Measurements from ENCODE around the gene POTEF. TPM values are rescaled to one million over a fixed set of nuclear protein-coding genes. Genes with fewer than 3 reads are reported as not detected.
A peak's percentile ranks its signal among the peaks of the same experiment; 100 is the strongest.
"Not testable (repeated sequence)": the region's sequence is repeated elsewhere in the genome, so short reads cannot be mapped to it uniquely, and the experiment has no call there.

Gene POTEF
- not detected in 2 replicates for total RNA-seq

GRCh38 chr2:130129120-130129829, at the start of gene POTEF:
Gene POTEF, minus strand, starts transcription at chr2:130129222. Its CDS starts 8,707 bp downstream, at chr2:130120515.
- not testable (repeated sequence) for H3K27me3 ChIP-seq (ENCODE audit: control insufficient read depth, insufficient read depth, low read length); H3K4me3 ChIP-seq (ENCODE audit: low read depth, low read length); FAIRE-seq; H3K36me3 ChIP-seq (ENCODE audit: control insufficient read depth, insufficient read depth, low read length); DNase-seq (ENCODE audit: low read depth)

GRCh38 chr2:130174866-130175265, 45.8 kb upstream of the POTEF start:
- H3K27me3 ChIP-seq (ENCODE audit: control insufficient read depth, insufficient read depth, low read length); H3K36me3 ChIP-seq (ENCODE audit: control insufficient read depth, insufficient read depth, low read length); DNase-seq (ENCODE audit: low read depth); H3K4me3 ChIP-seq (ENCODE audit: low read depth, low read length): not testable (repeated sequence)
- peak; percentile 86 for FAIRE-seq

GRCh38 chr2:130169896-130170295, 40.9 kb upstream of the POTEF start:
- H3K36me3 ChIP-seq (ENCODE audit: control insufficient read depth, insufficient read depth, low read length) = peaks cover 8% of the 10 kb centered on the region
- TF ChIP-seq CTCF (IDR thresholded peaks at IDR 0.05; ENCODE audit: insufficient read depth, low read length, severe bottlenecking) = no peak
- no peak overlapping the region for H3K4me3 ChIP-seq (ENCODE audit: low read depth, low read length)
- no peaks in the 10 kb centered on the region for H3K27me3 ChIP-seq (ENCODE audit: control insufficient read depth, insufficient read depth, low read length)
- DNase-seq (ENCODE audit: low read depth) = no peak
- FAIRE-seq = no peak

- H3K27me3 ChIP-seq (ENCODE audit: control insufficient read depth, insufficient read depth, low read length); DNase-seq (ENCODE audit: low read depth); H3K4me3 ChIP-seq (ENCODE audit: low read depth, low read length); FAIRE-seq; H3K36me3 ChIP-seq (ENCODE audit: control insufficient read depth, insufficient read depth, low read length): not testable (repeated sequence)
Observed at GRCh38 chr2:130169163-130169562, 40.1 kb upstream of the POTEF start.

- DNase-seq (ENCODE audit: low read depth); FAIRE-seq; H3K4me3 ChIP-seq (ENCODE audit: low read depth, low read length); H3K36me3 ChIP-seq (ENCODE audit: control insufficient read depth, insufficient read depth, low read length); H3K27me3 ChIP-seq (ENCODE audit: control insufficient read depth, insufficient read depth, low read length): not testable (repeated sequence)
Observed at GRCh38 chr2:130166611-130167010, 37.6 kb upstream of the POTEF start.

- Histone ChIP-seq H3K36me3 (ENCODE audit: control insufficient read depth, insufficient read depth, low read length) (peaks cover 4% of the 10 kb centered on the region), H3K4me3 (ENCODE audit: low read depth, low read length) (no peak overlapping the region), H3K27me3 (ENCODE audit: control insufficient read depth, insufficient read depth, low read length) (no peaks in the 10 kb centered on the region)
- DNase-seq (ENCODE audit: low read depth) = no peak
- no peak for FAIRE-seq
- no peak for TF ChIP-seq CTCF (IDR thresholded peaks at IDR 0.05; ENCODE audit: insufficient read depth, low read length, severe bottlenecking)
Observed at GRCh38 chr2:130165293-130166016, 36.4 kb upstream of the POTEF start.

- no peak for TF ChIP-seq CTCF (IDR thresholded peaks at IDR 0.05; ENCODE audit: insufficient read depth, low read length, severe bottlenecking)
- no peak for DNase-seq (ENCODE audit: low read depth)
- Histone ChIP-seq H3K4me3 (ENCODE audit: low read depth, low read length) (no peak overlapping the region), H3K36me3 (ENCODE audit: control insufficient read depth, insufficient read depth, low read length) (peaks cover 4% of the 10 kb centered on the region), H3K27me3 (ENCODE audit: control insufficient read depth, insufficient read depth, low read length) (no peaks in the 10 kb centered on the region)
- no peak for FAIRE-seq
Observed at GRCh38 chr2:130162968-130163367, 33.9 kb upstream of the POTEF start.

- DNase-seq (ENCODE audit: low read depth); H3K36me3 ChIP-seq (ENCODE audit: control insufficient read depth, insufficient read depth, low read length); FAIRE-seq: not testable (repeated sequence)
Observed at GRCh38 chr2:130162486-130162885, 33.5 kb upstream of the POTEF start.

GRCh38 chr2:130160838-130161705, 32.0 kb upstream of the POTEF start:
- not testable (repeated sequence) for H3K27me3 ChIP-seq (ENCODE audit: control insufficient read depth, insufficient read depth, low read length); H3K4me3 ChIP-seq (ENCODE audit: low read depth, low read length); DNase-seq (ENCODE audit: low read depth); H3K36me3 ChIP-seq (ENCODE audit: control insufficient read depth, insufficient read depth, low read length); FAIRE-seq

More at GRCh38 chr2:130162486-130162885, 33.5 kb upstream of the POTEF start:
- H3K27me3 ChIP-seq (ENCODE audit: control insufficient read depth, insufficient read depth, low read length); H3K4me3 ChIP-seq (ENCODE audit: low read depth, low read length): not testable (repeated sequence)

Data from bronchial epithelial cell (primary cell).